GM19043 (cell line): ENCODE measurements around the gene LGMN.

Source experiments
- ATAC-seq: cut with Tn5 transposase; IDR thresholded peaks from one replicate; pipeline ENCODE4 v1.9.1; 2021; ENCODE audit warnings: low read depth; ENCODE audit not compliant: unreplicated experiment

The LGMN gene

DNA sequence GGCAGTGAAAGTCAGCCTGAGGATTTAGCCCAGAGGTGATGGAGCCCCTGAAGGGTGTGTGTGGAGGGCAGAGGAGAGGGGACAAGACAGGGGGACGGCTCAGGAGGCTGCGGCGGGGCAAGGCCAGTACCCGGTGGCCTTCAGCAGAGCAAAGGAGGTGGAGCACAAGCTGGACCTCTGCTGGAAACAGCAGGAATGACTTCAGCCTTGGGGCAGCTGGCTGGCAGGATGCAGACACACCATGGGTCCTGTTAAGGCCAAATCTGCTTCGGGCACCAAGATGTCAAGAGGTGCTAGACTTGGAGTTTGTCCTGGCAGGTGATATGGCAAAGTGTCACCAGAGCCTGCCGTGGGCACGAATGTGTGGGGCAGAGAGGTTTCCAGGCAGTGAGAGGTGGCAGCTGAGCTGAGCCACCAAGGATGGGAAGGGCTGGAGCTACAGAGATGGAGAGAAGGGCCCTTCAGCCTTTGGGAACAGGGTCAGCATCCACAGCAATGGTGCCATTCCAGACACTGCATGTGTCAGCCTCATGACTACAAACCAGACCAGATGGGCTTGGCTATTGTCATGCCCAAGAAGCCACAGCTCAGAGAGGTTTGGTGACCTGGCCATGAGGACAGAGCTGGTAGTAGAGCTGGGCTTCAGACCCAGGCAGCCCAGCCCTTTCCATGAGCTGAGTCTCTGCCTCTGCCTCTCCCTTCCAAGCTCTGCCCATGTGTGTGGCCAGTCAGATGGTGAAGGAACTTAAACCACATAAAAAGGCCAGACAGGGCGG lies 91.9 kb downstream of the LGMN start:
- no peak for ATAC-seq

DNA sequence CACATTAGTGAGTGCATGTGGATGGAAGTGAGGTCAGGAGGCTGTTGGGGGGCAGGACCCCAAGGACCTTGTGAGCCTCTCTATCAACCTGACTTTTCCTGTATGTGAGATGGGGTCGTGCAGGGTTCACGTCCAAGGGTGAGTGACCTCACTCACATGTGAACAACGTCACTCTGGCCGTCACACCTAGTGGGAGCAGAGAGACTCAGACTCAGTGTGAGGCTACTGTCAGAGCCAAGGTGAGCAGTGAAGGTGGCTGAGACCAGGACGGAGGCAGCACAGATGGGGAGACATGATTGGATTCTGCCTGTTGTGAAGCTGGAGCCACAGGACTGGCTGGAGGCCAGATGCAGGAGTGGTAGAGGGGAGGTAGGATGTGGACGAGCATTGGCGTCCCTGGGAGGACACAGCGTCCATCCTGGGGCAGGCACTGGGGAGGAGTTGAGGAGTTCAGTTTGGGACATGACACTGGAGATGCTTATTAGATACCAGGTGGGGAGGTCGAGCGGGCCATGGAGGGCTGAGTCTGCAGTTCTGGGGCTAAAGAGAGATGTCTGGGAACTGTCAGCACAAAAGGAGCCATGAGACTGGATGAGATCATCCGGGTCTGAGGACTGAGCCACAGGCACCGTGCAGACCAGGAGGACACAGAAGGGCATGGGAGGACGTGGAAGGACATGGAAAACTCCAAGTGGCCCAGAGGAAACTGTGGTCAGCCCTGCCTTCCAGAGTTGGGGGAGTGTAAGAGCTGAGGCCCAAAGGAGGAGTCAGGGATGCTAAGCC lies 92.8 kb downstream of the LGMN start:
- no peak for ATAC-seq

DNA sequence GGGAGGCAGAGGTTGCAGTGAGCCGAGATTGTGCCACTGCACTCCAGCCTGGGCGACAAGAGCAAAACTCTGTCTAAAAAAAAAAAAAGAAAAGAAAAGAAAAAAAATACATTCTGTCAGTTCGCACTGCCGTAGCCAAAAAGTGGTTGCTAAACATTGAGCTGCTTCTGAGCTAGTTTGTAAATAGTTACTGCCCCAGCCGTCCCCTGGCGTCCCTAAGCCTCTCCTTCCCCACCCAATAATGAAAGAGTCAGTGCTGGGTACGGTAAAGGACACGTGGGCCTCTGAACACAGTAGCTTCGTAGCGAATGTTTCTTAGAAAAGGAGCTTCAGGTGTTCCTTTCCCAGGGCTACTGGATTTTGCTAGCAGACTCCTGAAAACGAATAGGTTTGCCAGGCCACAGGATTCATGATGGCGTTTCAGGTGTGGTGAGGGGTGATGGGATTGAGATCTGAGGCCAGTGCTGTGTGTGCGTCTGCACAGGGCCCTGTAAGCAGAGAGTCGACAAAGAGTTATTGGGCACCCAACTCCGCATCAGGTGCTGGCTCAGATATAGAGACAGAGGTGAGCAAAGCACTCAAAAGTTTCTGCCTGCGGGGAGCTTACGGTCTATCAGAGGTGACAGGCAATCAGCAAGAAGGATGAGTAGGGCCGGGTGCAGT lies 94.1 kb downstream of the LGMN start:
- no peak for ATAC-seq
